IMR-90 (cell line): Measurements from ENCODE around the gene RASGRF1. TPM values are rescaled to one million over a fixed set of nuclear protein-coding genes. Genes with fewer than 3 reads are reported as not detected.

Experiments used
- ATAC-seq: fragments of 200-7000 bp; cut with Tn5 transposase; 2 replicates; pipeline ENCODE4 v1.9.1; 2020; ENCODE audit warnings: low read depth, mild to moderate bottlenecking, moderate library complexity
- BruUV-seq: library from RNA; stranded (reverse); fragments of 400-500 nt; replicated peaks from 2 replicates; lab custom pipeline; 2021; lab: Mats Ljungman, UMichigan
- CTCF ChIA-PET: fragments of 300-600 bp; formaldehyde crosslinking; extraction: SDS; loops from one replicate; lab custom pipeline; 2021; ENCODE audit warnings: antibody characterized with exemption; lab: Yijun Ruan, JAX
- POLR2A ChIA-PET: fragments of 300-600 bp; sonication (Branson Sonifier 250); formaldehyde crosslinking; loops from one replicate; lab custom pipeline; 2022; ENCODE audit warnings: antibody characterized with exemption; ENCODE audit not compliant: unreplicated experiment; lab: Charles Lee
- DNase-seq: peaks from one replicate; pipeline ENCODE4 v3.0.0; 2013
- H2AFZ ChIP-seq: replicated peaks from 2 replicates; pipeline ENCODE3; 2013; ENCODE audit warnings: low read length, mild to moderate bottlenecking; ENCODE audit not compliant: poor library complexity
- H2AK5ac ChIP-seq: 2 replicates; pipeline ENCODE4 v1.6.1; 2013; ENCODE audit warnings: low read depth, low read length, inconsistent platforms
- H2AK9ac ChIP-seq: replicated peaks from 2 replicates; pipeline ENCODE3; 2013; ENCODE audit warnings: mild to moderate bottlenecking, low read depth, low read length, moderate library complexity; ENCODE audit not compliant: poor library complexity
- H2BK120ac ChIP-seq: 2 replicates; pipeline ENCODE4 v1.6.1; 2013; ENCODE audit warnings: low read depth, low read length, inconsistent platforms
- H2BK15ac ChIP-seq: 3 replicates; pipeline ENCODE4 v1.6.1; 2013; ENCODE audit warnings: low read depth, low read length, inconsistent platforms
- H2BK20ac ChIP-seq: 2 replicates; pipeline ENCODE4 v1.6.1; 2013; ENCODE audit warnings: low read depth, mild to moderate bottlenecking, inconsistent platforms, low read length, moderate library complexity
- H2BK5ac ChIP-seq: 2 replicates; pipeline ENCODE4 v1.6.1; 2013; ENCODE audit warnings: mild to moderate bottlenecking, low read depth, low read length, inconsistent platforms; ENCODE audit not compliant: poor library complexity, severe bottlenecking
- H3K14ac ChIP-seq: replicated peaks from 2 replicates; pipeline ENCODE4 v1.6.1; 2013; ENCODE audit warnings: low read depth, low read length, inconsistent platforms
- H3K18ac ChIP-seq: 2 replicates; pipeline ENCODE4 v1.6.1; 2013; ENCODE audit warnings: low read depth, low read length, control low read depth
- H3K23ac ChIP-seq: 2 replicates; pipeline ENCODE4 v1.6.1; 2013; ENCODE audit warnings: low read depth, low read length, inconsistent platforms
- H3K27ac ChIP-seq: 2 replicates; pipeline ENCODE4 v1.5.1; 2013; ENCODE audit warnings: mild to moderate bottlenecking, control low read depth, low read length; ENCODE audit not compliant: insufficient read depth
- H3K27me3 ChIP-seq: 2 replicates; pipeline ENCODE4 v1.6.1; 2013; ENCODE audit warnings: low read length; ENCODE audit not compliant: control insufficient read depth, insufficient read depth
- H3K36me3 ChIP-seq: 2 replicates; pipeline ENCODE4 v1.6.1; 2013; ENCODE audit warnings: low read length, mixed read lengths; ENCODE audit not compliant: control insufficient read depth, insufficient read depth
- H3K4ac ChIP-seq: 2 replicates; pipeline ENCODE4 v1.6.1; 2013; ENCODE audit warnings: low read depth, low read length, inconsistent platforms
- H3K4me1 ChIP-seq: 2 replicates; pipeline ENCODE4 v1.6.1; 2013; ENCODE audit warnings: low read length, mixed read lengths; ENCODE audit not compliant: control insufficient read depth, insufficient read depth
- H3K4me2 ChIP-seq: 2 replicates; pipeline ENCODE4 v1.6.1; 2013; ENCODE audit warnings: low read depth, mild to moderate bottlenecking, control low read depth, low read length, moderate library complexity
- H3K4me3 ChIP-seq: 2 replicates; pipeline ENCODE4 v1.5.1; 2013; ENCODE audit warnings: low read depth, mild to moderate bottlenecking, control low read depth, low read length, moderate library complexity; ENCODE audit not compliant: insufficient read depth
- H3K56ac ChIP-seq: 2 replicates; pipeline ENCODE4 v1.6.1; 2013; ENCODE audit warnings: low read length, inconsistent platforms; ENCODE audit not compliant: insufficient read depth; ENCODE audit errors: extremely low read depth
- H3K79me1 ChIP-seq, 2 experiments: 2 replicates each; pipeline ENCODE4 v1.6.1; 2013; ENCODE audit warnings: low read length in 2 of 2, inconsistent platforms in 1 of 2, low read depth in 1 of 2
- H3K9ac ChIP-seq: 2 replicates; pipeline ENCODE4 v1.6.1; 2013; ENCODE audit warnings: low read depth, low read length, control low read depth
- H3K9me1 ChIP-seq: 2 replicates; pipeline ENCODE4 v1.6.1; 2013; ENCODE audit warnings: low read length, inconsistent platforms; ENCODE audit not compliant: insufficient read depth
- H3K9me3 ChIP-seq: 2 replicates; pipeline ENCODE4 v1.6.1; 2013; ENCODE audit warnings: low read length; ENCODE audit not compliant: control insufficient read depth, insufficient read depth
- H4K20me1 ChIP-seq: 2 replicates; pipeline ENCODE4 v1.6.1; 2013; ENCODE audit warnings: low read length, inconsistent platforms; ENCODE audit not compliant: insufficient read depth
- H4K5ac ChIP-seq: 2 replicates; pipeline ENCODE4 v1.6.1; 2013; ENCODE audit warnings: mild to moderate bottlenecking, low read depth, low read length, control low read depth
- H4K8ac ChIP-seq, 2 experiments: 2 replicates each; pipeline ENCODE4 v1.6.1; 2013; ENCODE audit warnings: low read depth in 2 of 2, low read length in 2 of 2, control low read depth in 1 of 2, inconsistent platforms in 1 of 2
- H4K91ac ChIP-seq: 2 replicates; pipeline ENCODE4 v1.6.1; 2013; ENCODE audit warnings: low read depth, low read length, inconsistent platforms; ENCODE audit not compliant: insufficient read depth
- CHD1 ChIP-seq: IDR thresholded peaks from 2 replicates; pipeline ENCODE4 v1.6.1; 2012; ENCODE audit warnings: low read depth, low read length, improper control_type of control experiment
- NFE2L2 ChIP-seq: fragments of 150-350 bp; IDR thresholded peaks from 2 replicates; pipeline ENCODE4 v1.6.1; 2016; ENCODE audit warnings: low read depth, mild to moderate bottlenecking, low read length
- WGBS, 2 experiments: methylation state at CpG; one replicate each; pipeline versions ENCODE4 v1.1.5 to v1.1.7; 2013; ENCODE audit warnings: missing lambda C conversion rate in 2 of 2; ENCODE audit not compliant: insufficient read length in 1 of 2; ENCODE audit errors: extremely low coverage in 2 of 2; 5-methylcytosine and 5-hydroxymethylcytosine counted together
- dilution Hi-C: fragments of 300-500 bp; cut with HindIII; formaldehyde crosslinking; loops from one replicate; pipeline ENCODE4 v1.14.3; 2018; ENCODE audit warnings: low sequenced_read_pairs; ENCODE audit not compliant: unreplicated experiment
- in situ Hi-C: fragments of 300-500 bp; cut with MboI; formaldehyde crosslinking; loops from 3 replicates; pipeline ENCODE4 v1.14.3; 2019; ENCODE audit warnings: low sequenced_read_pairs, inconsistent platforms, mixed read lengths
- intact Hi-C: fragments of 100-400 bp; cut with micrococcal nuclease; formaldehyde crosslinking; loops from 2 replicates; pipeline ENCODE4 v1.10.0; 2022
- polyA plus RNA-seq, 3 experiments: library from polyadenylated mRNA; depleted of rRNA; stranded (reverse); fragments of >200 nt; gene quantifications; 2 replicates each; pipeline ENCODE4 v1.2.3, GENCODE V29; 2012; ENCODE audit warnings: low replicate concordance in 1 of 3
- total RNA-seq: library from RNA; depleted of rRNA; stranded (reverse); fragments of >200 nt; gene quantifications from 2 replicates; pipeline ENCODE4 v1.2.3, GENCODE V29; 2012

RASGRF1 gene
- total and polyA plus RNA-seq, 2 of the 4 experiments (the other 2 are of a cell fraction), result under 0.01 to 0.15 TPM

- intact Hi-C loops, result no loop called here
- Histone ChIP-seq H2BK20ac (no peak overlapping the region), H3K79me1 (no peaks in the 10 kb centered on the region), H2AK9ac (no peak overlapping the region), H2BK120ac (no peak overlapping the region), H3K56ac (no peak overlapping the region), H2BK5ac (no peak overlapping the region), H3K4me1 (no peaks in the 10 kb centered on the region), H2BK15ac (no peak overlapping the region), H3K23ac (no peak overlapping the region), H4K8ac (no peak overlapping the region), H4K91ac (no peak overlapping the region), H2AFZ (no peak overlapping the region), H3K14ac (no peak overlapping the region), H3K4me2 (no peak overlapping the region), H3K4me3 (no peak overlapping the region), H3K36me3 (no peaks in the 10 kb centered on the region), H3K9me3 (no peaks in the 10 kb centered on the region), H3K18ac (no peak overlapping the region), H4K5ac (no peak overlapping the region), H3K4ac (no peak overlapping the region), H3K9me1 (no peaks in the 10 kb centered on the region), H4K20me1 (no peaks in the 10 kb centered on the region), H3K27me3 (peaks cover 8% of the 10 kb centered on the region), H3K9ac (no peak overlapping the region), H2AK5ac (no peak overlapping the region), H3K27ac (no peak overlapping the region)
- DNase-seq, result no peak
- BruUV-seq, result no TSS peak
- CTCF ChIA-PET, result no interaction called here
- in situ Hi-C loops, result no loop called here
- POLR2A ChIA-PET, result no interaction called here
- TF ChIP-seq NFE2L2, result no peak
- no peak for TF ChIP-seq CHD1
- dilution Hi-C loops, result no loop called here
- no peak for ATAC-seq
- 94% methylated on average over 2 of the region's 6 CpGs; no CpG with 5 or more reads in 1 of the 2 experiments for WGBS, 2 experiments
Measured at GRCh38 chr15:79051029-79051428, 39.6 kb downstream of the RASGRF1 start.
